ENCODE measurements around the gene FAM9C.

The FAM9C gene

GRCh38 chrX:12986164-12986779 is 58.1 kb downstream of the FAM9C start:
- no peaks in the 10 kb centered on the region for H3K79me1 ChIP-seq (replicated peaks; ENCODE audit: low read length, poor library complexity, severe bottlenecking)
- H2AK5ac ChIP-seq (ENCODE audit: low read length, severe bottlenecking) = no peak overlapping the region
- H3K27ac ChIP-seq (ENCODE audit: low read length, poor library complexity, severe bottlenecking) = no peak overlapping the region
- H3K9ac ChIP-seq (ENCODE audit: low read length) = no peak overlapping the region
- no peak overlapping the region for H2BK15ac ChIP-seq (ENCODE audit: low read depth, poor library complexity, severe bottlenecking)
- no peak overlapping the region for H2AFZ ChIP-seq (ENCODE audit: low read depth, low read length)
- no peaks in the 10 kb centered on the region for H3K36me3 ChIP-seq (ENCODE audit: control insufficient read depth in 1 of 2, insufficient read depth in 2 of 2, low read depth in 1 of 2, low read length in 2 of 2)
- no peak overlapping the region for H4K8ac ChIP-seq (ENCODE audit: low read length)
- H4K91ac ChIP-seq (ENCODE audit: low read length) = no peak overlapping the region
- H3K9me3 ChIP-seq (ENCODE audit: control insufficient read depth, low read length) = no peaks in the 10 kb centered on the region
- H3K4ac ChIP-seq (ENCODE audit: low read depth in 1 of 2, low read length in 2 of 2) = no peak overlapping the region
- H3K18ac ChIP-seq (ENCODE audit: low read depth in 1 of 2, low read length in 2 of 2) = no peak overlapping the region
- H2BK120ac ChIP-seq (ENCODE audit: low read depth, low read length) = no peak overlapping the region
- H3K4me2 ChIP-seq (ENCODE audit: low read length, poor library complexity, severe bottlenecking) = no peak overlapping the region
- no peak overlapping the region for H2BK5ac ChIP-seq (ENCODE audit: low read depth, low read length, poor library complexity, severe bottlenecking)
- peaks cover 0 to 6% of the 10 kb centered on the region in 2 experiments for H3K27me3 ChIP-seq (ENCODE audit: control insufficient read depth in 1 of 2, insufficient read depth in 1 of 2, low read length in 2 of 2)
- no peak overlapping the region for H3K4me3 ChIP-seq (ENCODE audit: insufficient read depth in 1 of 2, low read depth in 1 of 2, low read length in 2 of 2)
- WGBS = 85% methylated on average over 3 of the region's 4 CpGs
- H3K23ac ChIP-seq (ENCODE audit: low read length in 2 of 2) = no peak overlapping the region
- H3K14ac ChIP-seq (ENCODE audit: low read length in 2 of 2) = no peak overlapping the region
- no peaks in the 10 kb centered on the region for H3K4me1 ChIP-seq (ENCODE audit: control insufficient read depth, insufficient read depth, low read depth, low read length)
- no peak for DNase-seq
- H2BK12ac ChIP-seq (ENCODE audit: low read length in 2 of 2) = no peak overlapping the region
